ENCODE results near the gene TK1. TPM values are rescaled to one million over a fixed set of nuclear protein-coding genes. Genes with fewer than 3 reads are reported as not detected.

The TK1 gene
- total and polyA plus RNA-seq, 2 donors (not counting 1 experiment from before 2014, with no cell fraction given), result 2.2 to 3.8 TPM

DNA sequence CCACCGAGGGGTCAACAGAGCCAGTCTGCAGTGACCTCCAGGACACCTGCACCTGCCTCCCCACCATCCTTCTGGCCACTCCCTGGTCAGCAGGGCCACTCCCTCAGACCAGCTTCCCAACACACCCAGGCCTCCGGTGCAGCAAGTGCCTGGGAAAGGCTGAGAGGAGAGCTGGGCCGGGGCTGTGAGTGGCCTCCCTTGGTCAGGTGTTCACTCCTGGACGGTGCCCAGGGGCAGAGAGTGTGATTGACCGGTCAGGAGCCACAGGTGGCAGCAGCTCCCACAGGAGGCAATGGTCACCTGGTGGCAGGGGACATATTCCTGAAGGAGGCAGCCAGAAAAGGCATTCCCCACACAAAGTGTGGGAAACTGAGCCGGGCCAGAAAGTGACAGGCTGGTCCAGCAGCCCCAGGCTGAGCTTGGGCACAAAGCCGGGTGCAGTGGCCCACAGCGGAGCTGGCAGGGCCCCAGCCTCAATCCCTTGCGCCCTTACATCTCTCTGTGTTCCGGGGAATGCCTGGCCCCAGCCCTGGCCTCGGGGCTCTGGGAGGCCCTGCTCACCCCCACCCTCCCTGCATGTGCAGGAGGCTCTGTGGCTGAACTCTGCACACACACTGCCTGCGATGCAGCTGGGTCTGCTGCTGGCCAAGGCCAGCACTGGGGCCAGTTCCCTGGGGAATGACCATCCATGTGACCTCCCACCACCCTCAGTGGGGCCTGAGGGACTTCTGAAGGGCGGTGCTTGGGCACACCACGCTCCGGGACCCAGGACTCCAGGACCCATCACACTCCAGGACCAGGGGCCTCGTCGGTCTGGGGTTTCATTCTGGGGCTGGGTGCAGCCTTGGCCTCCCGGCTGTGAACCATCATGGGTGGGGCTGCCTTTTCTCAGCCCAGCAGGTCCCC is 41.9 kb downstream of the TK1 start:
- peaks cover 79% of the 10 kb centered on the region for H3K4me1 Mint-ChIP-seq
- H3K27ac Mint-ChIP-seq, result peak overlapping the region; percentile 89

More for the DNA sequence above, 41.9 kb downstream of the TK1 start:
- Histone ChIP-seq H3K27ac (ENCODE audit: low read length in 2 of 2) (peak overlapping the region; percentile 36 to 57), H3K79me2 (ENCODE audit: control insufficient read depth, insufficient read depth, low read length) (peaks cover 23% of the 10 kb centered on the region), H3K4me1 (ENCODE audit: control insufficient read depth in 2 of 2, insufficient read depth in 2 of 2, low read length in 2 of 2) (peaks cover 79 to 93% of the 10 kb centered on the region in 2 donors), H3K4me2 (replicated peaks; ENCODE audit: low read depth, low read length, poor library complexity, severe bottlenecking) (peak overlapping the region; percentile 67), H4K20me1 (ENCODE audit: control insufficient read depth, insufficient read depth, low read length, poor library complexity, severe bottlenecking) (no peaks in the 10 kb centered on the region), H3K4me3 (ENCODE audit: control extremely low read depth in 1 of 5, extremely low read depth in 1 of 5, insufficient read depth in 1 of 5, low read depth in 2 of 5, low read length in 4 of 5) (no peak overlapping the region), H3K27me3 (replicated peaks in 1 of 4; ENCODE audit: control extremely low read depth in 1 of 4, control insufficient read depth in 3 of 4, insufficient read depth in 4 of 4, low read length in 3 of 4) (no peaks in the 10 kb centered on the region), H3K9me3 (ENCODE audit: control extremely low read depth in 1 of 3, control insufficient read depth in 2 of 3, insufficient read depth in 1 of 3, low read length in 2 of 3) (peaks cover 0 to 9% (median 0%) of the 10 kb centered on the region in 3 donors), H3K36me3 (replicated peaks in 1 of 2; ENCODE audit: control extremely low read depth in 1 of 2, control insufficient read depth in 1 of 2, extremely low read depth in 1 of 2, insufficient read depth in 2 of 2, low read length in 1 of 2) (peaks cover 0 to 17% of the 10 kb centered on the region in 2 experiments), H3K9ac (ENCODE audit: low read length) (no peak overlapping the region), H2AFZ (ENCODE audit: insufficient read depth, low read depth, low read length, poor library complexity, severe bottlenecking) (no peak overlapping the region)
- WGBS (ENCODE audit: insufficient coverage), result 82% methylated on average over 17 of the region's 18 CpGs
- peak; percentile 51 for DNase-seq
- TF ChIP-seq, protein P1, sequence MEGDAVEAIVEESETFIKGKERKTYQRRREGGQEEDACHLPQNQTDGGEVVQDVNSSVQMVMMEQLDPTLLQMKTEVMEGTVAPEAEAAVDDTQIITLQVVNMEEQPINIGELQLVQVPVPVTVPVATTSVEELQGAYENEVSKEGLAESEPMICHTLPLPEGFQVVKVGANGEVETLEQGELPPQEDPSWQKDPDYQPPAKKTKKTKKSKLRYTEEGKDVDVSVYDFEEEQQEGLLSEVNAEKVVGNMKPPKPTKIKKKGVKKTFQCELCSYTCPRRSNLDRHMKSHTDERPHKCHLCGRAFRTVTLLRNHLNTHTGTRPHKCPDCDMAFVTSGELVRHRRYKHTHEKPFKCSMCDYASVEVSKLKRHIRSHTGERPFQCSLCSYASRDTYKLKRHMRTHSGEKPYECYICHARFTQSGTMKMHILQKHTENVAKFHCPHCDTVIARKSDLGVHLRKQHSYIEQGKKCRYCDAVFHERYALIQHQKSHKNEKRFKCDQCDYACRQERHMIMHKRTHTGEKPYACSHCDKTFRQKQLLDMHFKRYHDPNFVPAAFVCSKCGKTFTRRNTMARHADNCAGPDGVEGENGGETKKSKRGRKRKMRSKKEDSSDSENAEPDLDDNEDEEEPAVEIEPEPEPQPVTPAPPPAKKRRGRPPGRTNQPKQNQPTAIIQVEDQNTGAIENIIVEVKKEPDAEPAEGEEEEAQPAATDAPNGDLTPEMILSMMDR (IDR thresholded peaks at IDR 0.05), result no peak
- TF ChIP-seq EZH2 (IDR thresholded peaks at IDR 0.05; ENCODE audit: borderline replicate concordance, insufficient read depth, low read depth, low read length, poor library complexity, severe bottlenecking), result no peak
- ChIA-PET CTCF (interaction anchor here (0.8 to 14.1 kb wide), 6 partner anchors 8 to 32 kb away, joined by 3 to 357 read pairs (median 6); partner anchors contain the start of genes SYNGR2, TK1 and TMC8), POLR2A (interaction anchor here (1.7 to 22.6 kb wide), 4 partner anchors 10 to 30 kb away, joined by 9 to 432 read pairs (median 46); partner anchors contain the start of genes SYNGR2, TMC6 and TMC8)
- Mint-ChIP-seq H3K4me3 (no peak overlapping the region), H3K27me3 (no peaks in the 10 kb centered on the region), H3K9me3 (ENCODE audit: insufficient read depth) (no peaks in the 10 kb centered on the region)
- no peak for ATAC-seq (ENCODE audit: low read depth)
- intact Hi-C loops (cut with micrococcal nuclease), result no loop called here
